ENCODE data around the gene SLC23A1.

The SLC23A1 gene

GRCh38 chr5:139335811-139336210 lies 47.3 kb downstream of the SLC23A1 start:
- Histone ChIP-seq H2AFZ (ENCODE audit: low read depth) (no peak overlapping the region), H3K4me1 (ENCODE audit: low read depth, poor library complexity, severe bottlenecking) (no peaks in the 10 kb centered on the region), H3K79me2 (ENCODE audit: insufficient read depth, low read depth) (no peaks in the 10 kb centered on the region), H3K9ac (no peak overlapping the region), H4K20me1 (ENCODE audit: insufficient read depth) (no peaks in the 10 kb centered on the region), H3K27me3 (ENCODE audit: insufficient read depth, low read depth) (no peaks in the 10 kb centered on the region), H3K4me2 (no peak overlapping the region), H3K36me3 (ENCODE audit: insufficient read depth) (0 out of 2 replicates have a peak, but pooled peaks cover 3% of the 10 kb centered on the region), H3K27ac (no peak overlapping the region), H3K4me3 (IDR thresholded peaks at IDR 0.05; ENCODE audit: insufficient read depth, low read depth, low read length) (no peak overlapping the region)
- TF ChIP-seq, protein P1, sequence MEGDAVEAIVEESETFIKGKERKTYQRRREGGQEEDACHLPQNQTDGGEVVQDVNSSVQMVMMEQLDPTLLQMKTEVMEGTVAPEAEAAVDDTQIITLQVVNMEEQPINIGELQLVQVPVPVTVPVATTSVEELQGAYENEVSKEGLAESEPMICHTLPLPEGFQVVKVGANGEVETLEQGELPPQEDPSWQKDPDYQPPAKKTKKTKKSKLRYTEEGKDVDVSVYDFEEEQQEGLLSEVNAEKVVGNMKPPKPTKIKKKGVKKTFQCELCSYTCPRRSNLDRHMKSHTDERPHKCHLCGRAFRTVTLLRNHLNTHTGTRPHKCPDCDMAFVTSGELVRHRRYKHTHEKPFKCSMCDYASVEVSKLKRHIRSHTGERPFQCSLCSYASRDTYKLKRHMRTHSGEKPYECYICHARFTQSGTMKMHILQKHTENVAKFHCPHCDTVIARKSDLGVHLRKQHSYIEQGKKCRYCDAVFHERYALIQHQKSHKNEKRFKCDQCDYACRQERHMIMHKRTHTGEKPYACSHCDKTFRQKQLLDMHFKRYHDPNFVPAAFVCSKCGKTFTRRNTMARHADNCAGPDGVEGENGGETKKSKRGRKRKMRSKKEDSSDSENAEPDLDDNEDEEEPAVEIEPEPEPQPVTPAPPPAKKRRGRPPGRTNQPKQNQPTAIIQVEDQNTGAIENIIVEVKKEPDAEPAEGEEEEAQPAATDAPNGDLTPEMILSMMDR (conservative IDR thresholded peaks at IDR 0.05; ENCODE audit: low read depth, low read length) = no peak

Data from KMS-11 (cell line).